ENCODE results near the gene ABCC6.
"Not testable (repeated sequence)": the region's sequence is repeated elsewhere in the genome, so short reads cannot be mapped to it uniquely, and the experiment has no call there.

Gene ABCC6

GRCh38 chr16:16171332-16171919 is 51.9 kb downstream of the ABCC6 start:
- Histone ChIP-seq H3K4me1 (ENCODE audit: control insufficient read depth, insufficient read depth, low read length) (no peaks in the 10 kb centered on the region), H3K27me3 (ENCODE audit: control insufficient read depth, insufficient read depth, low read length) (no peaks in the 10 kb centered on the region), H3K9me3 (ENCODE audit: control insufficient read depth, insufficient read depth, low read length) (no peaks in the 10 kb centered on the region), H3K9ac (ENCODE audit: low read depth, low read length) (no peak overlapping the region), H3K4me3 (ENCODE audit: low read depth, low read length) (no peak overlapping the region), H3K27ac (ENCODE audit: low read depth, low read length) (no peak overlapping the region), H3K36me3 (ENCODE audit: control insufficient read depth, insufficient read depth, low read length) (no peaks in the 10 kb centered on the region)

GRCh38 chr16:16169615-16170014 is 53.7 kb downstream of the ABCC6 start:
- Histone ChIP-seq H3K4me3 (ENCODE audit: low read depth, low read length) (no peak overlapping the region), H3K36me3 (ENCODE audit: control insufficient read depth, insufficient read depth, low read length) (no peaks in the 10 kb centered on the region), H3K27ac (ENCODE audit: low read depth, low read length) (no peak overlapping the region), H3K9me3 (ENCODE audit: control insufficient read depth, insufficient read depth, low read length) (no peaks in the 10 kb centered on the region), H3K4me1 (ENCODE audit: control insufficient read depth, insufficient read depth, low read length) (no peaks in the 10 kb centered on the region), H3K9ac (ENCODE audit: low read depth, low read length) (no peak overlapping the region), H3K27me3 (ENCODE audit: control insufficient read depth, insufficient read depth, low read length) (no peaks in the 10 kb centered on the region)

GRCh38 chr16:16168431-16168830 is 54.9 kb downstream of the ABCC6 start:
- H3K27me3 ChIP-seq (ENCODE audit: control insufficient read depth, insufficient read depth, low read length), result no peaks in the 10 kb centered on the region
- no peak overlapping the region for H3K4me3 ChIP-seq (ENCODE audit: low read depth, low read length)
- H3K4me1 ChIP-seq (ENCODE audit: control insufficient read depth, insufficient read depth, low read length), result no peaks in the 10 kb centered on the region
- no peak overlapping the region for H3K27ac ChIP-seq (ENCODE audit: low read depth, low read length)
- no peaks in the 10 kb centered on the region for H3K9me3 ChIP-seq (ENCODE audit: control insufficient read depth, insufficient read depth, low read length)
- H3K36me3 ChIP-seq (ENCODE audit: control insufficient read depth, insufficient read depth, low read length), result no peaks in the 10 kb centered on the region
- no peak overlapping the region for H3K9ac ChIP-seq (ENCODE audit: low read depth, low read length)

- no peaks in the 10 kb centered on the region for H3K27me3 ChIP-seq (ENCODE audit: control insufficient read depth, insufficient read depth, low read length)
Observed at GRCh38 chr16:16167927-16168326, 55.4 kb downstream of the ABCC6 start.

GRCh38 chr16:16166949-16167348 is 56.3 kb downstream of the ABCC6 start:
- no peak overlapping the region for H3K4me3 ChIP-seq (ENCODE audit: low read depth, low read length)
- H3K4me1 ChIP-seq (ENCODE audit: control insufficient read depth, insufficient read depth, low read length), result no peaks in the 10 kb centered on the region
- H3K27ac ChIP-seq (ENCODE audit: low read depth, low read length), result no peak overlapping the region
- H3K36me3 ChIP-seq (ENCODE audit: control insufficient read depth, insufficient read depth, low read length), result no peaks in the 10 kb centered on the region
- no peak overlapping the region for H3K9ac ChIP-seq (ENCODE audit: low read depth, low read length)
- no peaks in the 10 kb centered on the region for H3K9me3 ChIP-seq (ENCODE audit: control insufficient read depth, insufficient read depth, low read length)
- no peaks in the 10 kb centered on the region for H3K27me3 ChIP-seq (ENCODE audit: control insufficient read depth, insufficient read depth, low read length)

More at GRCh38 chr16:16167927-16168326, 55.4 kb downstream of the ABCC6 start:
- no peak overlapping the region for H3K9ac ChIP-seq (ENCODE audit: low read depth, low read length)
- no peaks in the 10 kb centered on the region for H3K4me1 ChIP-seq (ENCODE audit: control insufficient read depth, insufficient read depth, low read length)
- no peak overlapping the region for H3K4me3 ChIP-seq (ENCODE audit: low read depth, low read length)
- no peaks in the 10 kb centered on the region for H3K36me3 ChIP-seq (ENCODE audit: control insufficient read depth, insufficient read depth, low read length)
- H3K27ac ChIP-seq (ENCODE audit: low read depth, low read length), result no peak overlapping the region
- H3K9me3 ChIP-seq (ENCODE audit: control insufficient read depth, insufficient read depth, low read length), result no peaks in the 10 kb centered on the region

GRCh38 chr16:16166085-16166484 is 57.2 kb downstream of the ABCC6 start:
- H3K4me3 ChIP-seq (ENCODE audit: low read depth, low read length), result no peak overlapping the region
- no peaks in the 10 kb centered on the region for H3K9me3 ChIP-seq (ENCODE audit: control insufficient read depth, insufficient read depth, low read length)
- no peak overlapping the region for H3K9ac ChIP-seq (ENCODE audit: low read depth, low read length)

GRCh38 chr16:16164243-16164642 is 59.1 kb downstream of the ABCC6 start:
- no peak overlapping the region for H3K9ac ChIP-seq (ENCODE audit: low read depth, low read length)
- H3K4me3 ChIP-seq (ENCODE audit: low read depth, low read length), result no peak overlapping the region
- H3K27ac ChIP-seq (ENCODE audit: low read depth, low read length), result no peak overlapping the region
- peaks cover 5% of the 10 kb centered on the region for H3K9me3 ChIP-seq (ENCODE audit: control insufficient read depth, insufficient read depth, low read length)
- no peaks in the 10 kb centered on the region for H3K36me3 ChIP-seq (ENCODE audit: control insufficient read depth, insufficient read depth, low read length)
- H3K27me3 ChIP-seq (ENCODE audit: control insufficient read depth, insufficient read depth, low read length), result no peaks in the 10 kb centered on the region
- no peaks in the 10 kb centered on the region for H3K4me1 ChIP-seq (ENCODE audit: control insufficient read depth, insufficient read depth, low read length)

More at GRCh38 chr16:16166085-16166484, 57.2 kb downstream of the ABCC6 start:
- no peaks in the 10 kb centered on the region for H3K36me3 ChIP-seq (ENCODE audit: control insufficient read depth, insufficient read depth, low read length)
- H3K4me1 ChIP-seq (ENCODE audit: control insufficient read depth, insufficient read depth, low read length), result no peaks in the 10 kb centered on the region
- H3K27me3 ChIP-seq (ENCODE audit: control insufficient read depth, insufficient read depth, low read length), result no peaks in the 10 kb centered on the region
- H3K27ac ChIP-seq (ENCODE audit: low read depth, low read length), result no peak overlapping the region

- H3K4me1 ChIP-seq (ENCODE audit: control insufficient read depth, insufficient read depth, low read length), result no peaks in the 10 kb centered on the region
- H3K27me3 ChIP-seq (ENCODE audit: control insufficient read depth, insufficient read depth, low read length), result no peaks in the 10 kb centered on the region
- no peaks in the 10 kb centered on the region for H3K36me3 ChIP-seq (ENCODE audit: control insufficient read depth, insufficient read depth, low read length)
- no peak overlapping the region for H3K27ac ChIP-seq (ENCODE audit: low read depth, low read length)
- no peak overlapping the region for H3K9ac ChIP-seq (ENCODE audit: low read depth, low read length)
- H3K4me3 ChIP-seq (ENCODE audit: low read depth, low read length), result no peak overlapping the region
- peaks cover 11% of the 10 kb centered on the region for H3K9me3 ChIP-seq (ENCODE audit: control insufficient read depth, insufficient read depth, low read length)
Observed at GRCh38 chr16:16163571-16163970, 59.7 kb downstream of the ABCC6 start.

- Histone ChIP-seq H3K9me3 (ENCODE audit: control insufficient read depth, insufficient read depth, low read length) (peaks cover 16% of the 10 kb centered on the region), H3K36me3 (ENCODE audit: control insufficient read depth, insufficient read depth, low read length) (no peaks in the 10 kb centered on the region), H3K27me3 (ENCODE audit: control insufficient read depth, insufficient read depth, low read length) (no peaks in the 10 kb centered on the region), H3K9ac (ENCODE audit: low read depth, low read length) (no peak overlapping the region), H3K4me3 (ENCODE audit: low read depth, low read length) (no peak overlapping the region), H3K4me1 (ENCODE audit: control insufficient read depth, insufficient read depth, low read length) (no peaks in the 10 kb centered on the region), H3K27ac (ENCODE audit: low read depth, low read length) (no peak overlapping the region)
Observed at GRCh38 chr16:16163109-16163508, 60.2 kb downstream of the ABCC6 start.

GRCh38 chr16:16162591-16162990 is 60.7 kb downstream of the ABCC6 start:
- no peaks in the 10 kb centered on the region for H3K36me3 ChIP-seq (ENCODE audit: control insufficient read depth, insufficient read depth, low read length)
- no peaks in the 10 kb centered on the region for H3K27me3 ChIP-seq (ENCODE audit: control insufficient read depth, insufficient read depth, low read length)
- H3K9me3 ChIP-seq (ENCODE audit: control insufficient read depth, insufficient read depth, low read length), result peaks cover 18% of the 10 kb centered on the region
- no peak overlapping the region for H3K27ac ChIP-seq (ENCODE audit: low read depth, low read length)
- H3K9ac ChIP-seq (ENCODE audit: low read depth, low read length), result no peak overlapping the region
- no peak overlapping the region for H3K4me3 ChIP-seq (ENCODE audit: low read depth, low read length)
- H3K4me1 ChIP-seq (ENCODE audit: control insufficient read depth, insufficient read depth, low read length), result no peaks in the 10 kb centered on the region

- H3K4me1 ChIP-seq (ENCODE audit: control insufficient read depth, insufficient read depth, low read length); H3K27me3 ChIP-seq (ENCODE audit: control insufficient read depth, insufficient read depth, low read length); H3K4me3 ChIP-seq (ENCODE audit: low read depth, low read length); H3K36me3 ChIP-seq (ENCODE audit: control insufficient read depth, insufficient read depth, low read length); H3K9ac ChIP-seq (ENCODE audit: low read depth, low read length); H3K27ac ChIP-seq (ENCODE audit: low read depth, low read length): not testable (repeated sequence)
- H3K9me3 ChIP-seq (ENCODE audit: control insufficient read depth, insufficient read depth, low read length), result peaks cover 18% of the 10 kb centered on the region
Observed at GRCh38 chr16:16161840-16162239, 61.5 kb downstream of the ABCC6 start.

GRCh38 chr16:16161319-16161718 is 62.0 kb downstream of the ABCC6 start:
- H3K4me1 ChIP-seq (ENCODE audit: control insufficient read depth, insufficient read depth, low read length), result no peaks in the 10 kb centered on the region
- H3K9me3 ChIP-seq (ENCODE audit: control insufficient read depth, insufficient read depth, low read length), result peaks cover 18% of the 10 kb centered on the region

More at GRCh38 chr16:16161319-16161718, 62.0 kb downstream of the ABCC6 start:
- H3K27ac ChIP-seq (ENCODE audit: low read depth, low read length), result no peak overlapping the region
- H3K36me3 ChIP-seq (ENCODE audit: control insufficient read depth, insufficient read depth, low read length), result no peaks in the 10 kb centered on the region
- no peak overlapping the region for H3K4me3 ChIP-seq (ENCODE audit: low read depth, low read length)
- H3K9ac ChIP-seq (ENCODE audit: low read depth, low read length), result no peak overlapping the region
- no peaks in the 10 kb centered on the region for H3K27me3 ChIP-seq (ENCODE audit: control insufficient read depth, insufficient read depth, low read length)
